Measurements from ENCODE around the gene AOPEP. TPM values are rescaled to one million over a fixed set of nuclear protein-coding genes. Genes with fewer than 3 reads are reported as not detected.
A peak's percentile ranks its signal among the peaks of the same experiment; 100 is the strongest.

Gene AOPEP
- total RNA-seq, 2 donors from 2014 or later: 11.7 to 27.3 TPM

- DNase-seq (ENCODE audit: low spot score) (no peak), ATAC-seq (no peak)
- Mint-ChIP-seq H3K4me1 (ENCODE audit: low read depth in 2 of 2) (peaks cover 7 to 9% of the 10 kb centered on the region in 2 donors), H3K36me3 (no peaks in the 10 kb centered on the region), H3K27me3 (peaks cover 14 to 30% of the 10 kb centered on the region in 2 donors), H3K9me3 (no peaks in the 10 kb centered on the region), H3K27ac (no peak overlapping the region), H3K4me3 (peak overlapping the region; percentile 70)
Observed at GRCh38 chr9:95047452-95048224, 321.1 kb downstream of the AOPEP start.

GRCh38 chr9:95048225-95049087 lies 322.0 kb downstream of the AOPEP start:
- peak; percentile 96 to 98 for ATAC-seq
- Mint-ChIP-seq H3K27ac (no peak overlapping the region), H3K4me1 (ENCODE audit: low read depth in 2 of 2) (peaks cover 7 to 9% of the 10 kb centered on the region in 2 donors)

GRCh38 chr9:95049761-95050160 lies 323.3 kb downstream of the AOPEP start:
- H3K27me3 Mint-ChIP-seq: peaks cover 14 to 30% of the 10 kb centered on the region in 2 donors
- peaks cover 6 to 7% of the 10 kb centered on the region in 2 donors for H3K4me1 Mint-ChIP-seq (ENCODE audit: low read depth in 2 of 2)
- DNase-seq (ENCODE audit: low spot score) (no peak), ATAC-seq (no peak)
- no peak overlapping the region for H3K4me3 Mint-ChIP-seq
- H3K27ac Mint-ChIP-seq: no peak overlapping the region
- H3K36me3 Mint-ChIP-seq: no peaks in the 10 kb centered on the region
- H3K9me3 Mint-ChIP-seq: no peaks in the 10 kb centered on the region

More at GRCh38 chr9:95048225-95049087, 322.0 kb downstream of the AOPEP start:
- peak overlapping the region; percentile 70 for H3K4me3 Mint-ChIP-seq
- no peaks in the 10 kb centered on the region for H3K36me3 Mint-ChIP-seq
- DNase-seq (ENCODE audit: low spot score): peak; percentile 78
- H3K9me3 Mint-ChIP-seq: no peaks in the 10 kb centered on the region
- H3K27me3 Mint-ChIP-seq: peaks cover 14 to 30% of the 10 kb centered on the region in 2 donors

GRCh38 chr9:95053611-95054570 lies 327.4 kb downstream of the AOPEP start:
- no peak overlapping the region for H3K27ac Mint-ChIP-seq
- no peaks in the 10 kb centered on the region for H3K36me3 Mint-ChIP-seq
- peaks cover 2 to 3% of the 10 kb centered on the region in 2 donors for H3K4me1 Mint-ChIP-seq (ENCODE audit: low read depth in 2 of 2)
- no peak for DNase-seq (ENCODE audit: low spot score)
- ATAC-seq: no peak
- H3K27me3 Mint-ChIP-seq: peaks cover 10 to 20% of the 10 kb centered on the region in 2 donors
- no peaks in the 10 kb centered on the region for H3K9me3 Mint-ChIP-seq
- no peak overlapping the region for H3K4me3 Mint-ChIP-seq

GRCh38 chr9:95055334-95055850 lies 328.9 kb downstream of the AOPEP start:
- no peaks in the 10 kb centered on the region for H3K9me3 Mint-ChIP-seq
- H3K27me3 Mint-ChIP-seq: peaks cover 5% of the 10 kb centered on the region in 2 donors
- no peak for DNase-seq (ENCODE audit: low spot score)
- H3K4me3 Mint-ChIP-seq: no peak overlapping the region
- H3K36me3 Mint-ChIP-seq: no peaks in the 10 kb centered on the region
- no peak for ATAC-seq
- H3K27ac Mint-ChIP-seq: no peak overlapping the region
- no peaks in the 10 kb centered on the region for H3K4me1 Mint-ChIP-seq (ENCODE audit: low read depth in 2 of 2)

GRCh38 chr9:95055851-95056551 lies 329.5 kb downstream of the AOPEP start:
- Mint-ChIP-seq H3K27me3 (peaks cover 0 to 3% of the 10 kb centered on the region in 2 donors), H3K9me3 (no peaks in the 10 kb centered on the region), H3K4me3 (no peak overlapping the region), H3K36me3 (no peaks in the 10 kb centered on the region), H3K27ac (no peak overlapping the region), H3K4me1 (ENCODE audit: low read depth in 2 of 2) (no peaks in the 10 kb centered on the region)
- no peak for DNase-seq (ENCODE audit: low spot score)
- ATAC-seq: no peak

- Mint-ChIP-seq H3K27ac (no peak overlapping the region), H3K36me3 (no peaks in the 10 kb centered on the region), H3K4me1 (ENCODE audit: low read depth in 2 of 2) (no peaks in the 10 kb centered on the region), H3K27me3 (peaks cover 0 to 3% of the 10 kb centered on the region in 2 donors), H3K4me3 (no peak overlapping the region), H3K9me3 (no peaks in the 10 kb centered on the region)
- DNase-seq (ENCODE audit: low spot score): no peak
- ATAC-seq: no peak
Observed at GRCh38 chr9:95057101-95057500, 330.6 kb downstream of the AOPEP start.

- Mint-ChIP-seq H3K4me1 (ENCODE audit: low read depth in 2 of 2) (peaks cover 0 to 3% of the 10 kb centered on the region in 2 donors), H3K36me3 (no peaks in the 10 kb centered on the region), H3K9me3 (no peaks in the 10 kb centered on the region), H3K4me3 (no peak overlapping the region), H3K27me3 (peaks cover 0 to 3% of the 10 kb centered on the region in 2 donors), H3K27ac (no peak overlapping the region)
- no peak for ATAC-seq
- no peak for DNase-seq (ENCODE audit: low spot score)
Observed at GRCh38 chr9:95058121-95058785, 331.8 kb downstream of the AOPEP start.

GRCh38 chr9:95058795-95059386 lies 332.4 kb downstream of the AOPEP start:
- H3K9me3 Mint-ChIP-seq: no peaks in the 10 kb centered on the region
- H3K27ac Mint-ChIP-seq: no peak overlapping the region
- no peak for ATAC-seq
- peaks cover 0 to 3% of the 10 kb centered on the region in 2 donors for H3K4me1 Mint-ChIP-seq (ENCODE audit: low read depth in 2 of 2)
- peaks cover 0 to 3% of the 10 kb centered on the region in 2 donors for H3K27me3 Mint-ChIP-seq
- no peak overlapping the region for H3K4me3 Mint-ChIP-seq
- no peaks in the 10 kb centered on the region for H3K36me3 Mint-ChIP-seq
- DNase-seq (ENCODE audit: low spot score): no peak

GRCh38 chr9:95060234-95060633 lies 333.7 kb downstream of the AOPEP start:
- Mint-ChIP-seq H3K36me3 (no peaks in the 10 kb centered on the region), H3K4me3 (no peak overlapping the region), H3K9me3 (no peaks in the 10 kb centered on the region), H3K27ac (no peak overlapping the region), H3K27me3 (peaks cover 0 to under 1% of the 10 kb centered on the region in 2 donors), H3K4me1 (ENCODE audit: low read depth in 2 of 2) (peaks cover 0 to 3% of the 10 kb centered on the region in 2 donors)
- DNase-seq (ENCODE audit: low spot score): no peak
- ATAC-seq: no peak

GRCh38 chr9:95060916-95061315 lies 334.4 kb downstream of the AOPEP start:
- Mint-ChIP-seq H3K36me3 (no peaks in the 10 kb centered on the region), H3K4me3 (no peak overlapping the region), H3K4me1 (ENCODE audit: low read depth in 2 of 2) (peaks cover 0 to 3% of the 10 kb centered on the region in 2 donors), H3K27me3 (no peaks in the 10 kb centered on the region), H3K9me3 (no peaks in the 10 kb centered on the region), H3K27ac (no peak overlapping the region)
- DNase-seq (ENCODE audit: low spot score) (no peak), ATAC-seq (no peak)

Data from natural killer cell treated with Interleukin-12 subunit alpha and Interleukin-12 subunit beta and Interleukin-15 and Interleukin-18, amount 100 ng/mL, for 72 hours (primary cell).